HL-60/S4 treated with retinoic acid at 250 ng/mL for 4 days and 3 days (cell line): ENCODE data around the gene RAB19.
"Not testable (repeated sequence)": the region's sequence is repeated elsewhere in the genome, so short reads cannot be mapped to it uniquely, and the experiment has no call there.

ENCODE experiments used
- in situ Hi-C: fragments of 300-500 bp; cut with MboI; formaldehyde crosslinking; loops from 2 replicates; pipeline ENCODE4 v1.7.0; 2022; ENCODE audit warnings: low sequenced_read_pairs

The RAB19 gene

DNA sequence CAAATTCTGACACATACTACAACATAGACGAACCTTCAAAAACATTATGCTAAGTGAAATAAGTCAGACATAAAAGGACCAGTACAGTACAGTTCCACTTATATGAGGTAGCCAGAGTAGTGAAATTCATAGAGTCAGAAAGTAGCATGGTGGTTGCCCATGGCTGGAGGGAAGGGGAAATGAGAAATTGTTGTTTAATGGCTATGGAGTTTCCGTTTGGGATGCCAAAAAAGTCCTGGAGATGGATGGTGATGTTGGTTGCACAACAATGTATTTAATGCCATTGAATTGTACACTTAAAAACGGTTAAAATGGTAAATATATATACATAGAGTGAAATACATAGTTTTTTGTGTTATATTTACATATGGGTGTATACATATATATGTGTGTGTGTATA lies 3.5 kb upstream of the RAB19 start:
- in situ Hi-C loops, result no loop called here

DNA sequence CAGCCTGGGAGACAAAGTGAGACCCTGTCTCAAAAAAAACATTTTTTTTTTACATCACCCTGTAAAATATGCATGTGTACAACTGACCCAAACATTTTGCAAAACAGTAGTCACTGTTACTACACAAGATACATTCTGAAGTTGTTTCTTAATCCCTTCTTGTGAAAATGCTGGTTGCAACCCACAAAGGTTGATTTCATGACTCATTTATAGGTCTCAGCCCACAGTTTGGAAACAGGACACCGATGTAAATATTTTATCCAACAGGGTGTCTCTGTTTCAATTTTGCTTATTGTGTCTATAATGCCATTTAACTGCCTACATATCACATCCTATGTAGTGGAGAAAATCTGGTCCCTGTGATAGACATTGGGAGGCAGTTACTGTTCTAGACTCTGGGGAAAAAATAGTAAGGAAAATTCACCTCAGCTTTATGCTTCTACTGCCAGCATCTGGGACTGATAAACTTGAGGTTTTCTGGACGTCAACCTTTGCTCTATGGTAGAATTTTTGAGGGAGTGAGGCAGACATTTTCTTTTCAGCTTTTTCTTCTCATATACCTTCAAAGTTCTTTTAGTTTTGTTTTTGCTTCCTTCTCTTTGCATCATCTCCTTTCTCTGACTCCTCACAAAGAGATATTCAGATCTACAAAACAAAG lies 1.6 kb upstream of the RAB19 start:
- in situ Hi-C loops, result no loop called here

DNA sequence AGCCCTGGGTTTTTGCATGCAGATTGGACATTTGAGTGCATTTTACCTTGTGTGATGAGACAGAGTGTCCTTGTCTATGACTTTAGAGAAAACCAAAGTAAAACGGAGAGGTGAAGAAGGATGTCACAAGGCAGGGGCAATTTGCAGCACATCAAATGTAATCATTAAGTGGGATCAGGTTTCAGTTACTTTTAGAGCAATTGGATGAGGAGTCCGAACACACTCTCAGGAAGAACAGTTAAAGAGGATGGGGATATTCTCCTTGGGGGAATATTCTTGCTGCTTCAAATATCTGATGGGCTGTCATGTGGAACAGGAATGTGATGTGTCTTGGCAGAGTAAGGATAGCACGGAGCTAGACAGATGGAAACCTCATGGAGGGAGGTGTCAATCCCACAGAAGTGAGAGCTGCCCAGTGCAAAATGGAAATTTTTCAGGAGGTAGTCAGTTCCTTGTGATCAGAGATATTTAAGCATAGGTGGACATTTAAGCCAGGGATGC lies 757 bp downstream of the RAB19 start:
- in situ Hi-C loops, result no loop called here

DNA sequence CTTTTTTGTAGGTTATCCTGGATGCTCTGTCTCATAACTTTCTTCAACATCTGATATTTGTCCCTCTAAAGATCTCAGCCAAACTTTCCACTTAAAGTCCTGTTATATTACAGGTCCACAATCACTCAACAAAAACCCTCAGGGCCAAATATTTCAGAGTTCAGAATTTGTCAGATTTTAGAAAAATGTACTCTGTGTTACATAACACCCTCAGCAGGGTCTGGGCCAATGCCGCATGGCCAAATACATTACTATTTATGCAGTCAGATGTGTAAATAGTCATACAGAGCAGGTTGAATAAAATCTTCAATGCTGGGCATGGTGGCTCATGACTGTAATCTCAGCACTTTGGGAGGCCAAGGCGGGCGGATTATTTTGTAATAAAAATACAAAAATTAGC lies 11.5 kb downstream of the RAB19 start:
- in situ Hi-C loops, result no loop called here

DNA sequence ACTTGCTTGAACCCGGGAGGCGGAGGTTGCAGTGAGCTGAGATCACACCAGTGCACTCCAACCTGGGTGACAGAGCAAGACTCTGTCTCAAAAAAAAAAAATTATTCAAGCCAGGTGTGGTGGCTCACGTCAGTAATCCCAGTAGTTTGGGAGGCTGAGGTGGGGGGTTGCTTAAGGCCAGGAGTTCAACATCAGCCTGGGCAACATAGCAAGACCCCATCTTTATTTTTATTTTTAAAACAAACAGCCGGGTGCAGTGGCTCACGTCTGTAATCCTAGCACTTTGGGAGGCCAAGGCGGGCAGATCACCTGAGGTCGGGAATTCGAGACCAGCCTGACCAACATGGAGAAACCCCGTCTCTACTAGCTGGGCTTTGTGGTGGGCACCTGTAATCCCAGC lies 12.0 kb downstream of the RAB19 start:
- in situ Hi-C loops, result not testable (repeated sequence)

DNA sequence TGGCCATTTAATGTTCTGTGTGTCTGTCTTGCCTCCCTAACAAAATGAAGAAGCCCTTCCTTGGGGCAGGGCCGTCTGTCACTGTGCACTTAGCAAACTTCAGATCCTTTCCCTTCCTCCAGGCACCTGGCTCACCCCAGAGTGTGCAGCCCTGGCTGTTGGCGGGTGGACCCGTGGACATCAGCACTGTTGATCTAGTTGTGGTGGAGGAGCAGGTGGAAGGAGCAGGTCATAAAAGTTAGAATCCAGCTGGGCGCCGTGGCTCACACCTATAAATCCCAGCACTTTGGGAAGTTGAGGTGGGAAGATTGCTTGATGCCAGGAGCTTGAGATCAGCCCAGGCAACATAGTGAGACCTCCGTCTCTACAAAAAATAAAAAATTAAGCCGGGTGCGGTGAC lies 12.7 kb downstream of the RAB19 start:
- in situ Hi-C loops, result no loop called here

DNA sequence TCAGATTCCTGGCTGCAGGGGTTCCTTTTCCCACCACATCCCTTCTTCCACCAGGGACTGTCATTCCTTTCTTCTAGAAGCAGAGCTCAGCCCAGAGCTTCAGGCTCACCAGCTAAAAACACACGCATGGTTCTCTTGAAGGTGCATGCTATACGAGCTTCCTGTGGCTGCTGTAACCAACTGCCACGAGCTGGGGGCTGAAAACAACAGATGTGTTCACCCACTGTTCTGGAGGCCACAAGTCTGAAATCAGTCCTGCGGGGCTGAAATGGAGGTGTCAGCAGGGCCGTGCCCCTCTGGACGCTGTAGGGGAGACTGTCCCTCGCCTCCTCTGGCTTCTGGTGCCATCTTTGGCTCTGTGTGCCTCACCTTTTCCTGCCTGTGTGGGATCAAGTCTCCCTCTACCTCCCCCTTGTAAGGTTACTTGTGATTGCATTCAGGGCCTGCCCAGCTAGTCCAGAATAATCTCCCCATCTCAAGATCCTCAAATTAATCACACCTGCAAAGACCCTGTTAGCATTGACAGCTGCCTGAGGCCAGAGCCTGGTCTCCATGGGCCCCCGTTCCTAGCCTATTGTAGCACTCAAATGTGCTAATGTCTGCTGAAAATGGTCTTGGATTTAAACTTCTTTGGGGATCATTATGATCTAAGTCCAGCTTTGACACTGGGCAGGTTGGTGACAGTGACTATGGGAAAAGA lies 13.7 kb downstream of the RAB19 start:
- in situ Hi-C loops, result no loop called here

DNA sequence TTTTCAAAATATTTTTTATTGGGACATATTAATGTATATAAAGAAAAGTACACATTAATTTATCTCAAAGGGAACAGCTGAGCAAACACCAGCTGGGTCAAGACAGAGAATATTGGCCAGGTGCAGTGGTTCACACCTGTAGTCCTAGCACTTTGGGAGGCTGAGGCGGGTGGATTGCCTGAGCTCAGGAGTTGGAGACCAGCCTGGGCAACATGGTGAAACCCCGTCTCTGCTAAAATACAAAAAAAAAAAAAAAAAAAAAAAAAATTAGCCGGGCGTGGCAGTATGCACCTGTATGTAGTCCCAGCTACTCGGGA lies 14.3 kb downstream of the RAB19 start:
- in situ Hi-C loops, result not testable (repeated sequence)

DNA sequence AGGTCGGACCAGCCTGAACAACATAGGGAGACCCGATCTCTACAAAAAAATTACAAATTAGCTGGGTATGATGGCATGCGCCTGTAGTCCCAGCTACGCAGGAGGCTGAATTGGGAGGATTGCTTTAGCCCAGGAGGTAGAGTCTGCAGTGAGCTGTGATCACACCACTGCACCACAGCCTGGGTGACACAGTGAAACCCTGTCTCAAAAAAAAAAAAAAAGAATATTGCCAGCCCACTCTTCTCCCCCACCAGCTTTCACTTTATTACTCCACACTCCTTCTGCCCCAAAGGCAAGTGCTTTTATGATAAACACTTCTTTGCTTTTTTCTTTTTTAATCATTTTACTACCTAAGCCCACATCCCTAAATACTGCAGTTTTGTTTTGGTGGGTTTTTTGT lies 14.8 kb downstream of the RAB19 start:
- in situ Hi-C loops, result no loop called here

DNA sequence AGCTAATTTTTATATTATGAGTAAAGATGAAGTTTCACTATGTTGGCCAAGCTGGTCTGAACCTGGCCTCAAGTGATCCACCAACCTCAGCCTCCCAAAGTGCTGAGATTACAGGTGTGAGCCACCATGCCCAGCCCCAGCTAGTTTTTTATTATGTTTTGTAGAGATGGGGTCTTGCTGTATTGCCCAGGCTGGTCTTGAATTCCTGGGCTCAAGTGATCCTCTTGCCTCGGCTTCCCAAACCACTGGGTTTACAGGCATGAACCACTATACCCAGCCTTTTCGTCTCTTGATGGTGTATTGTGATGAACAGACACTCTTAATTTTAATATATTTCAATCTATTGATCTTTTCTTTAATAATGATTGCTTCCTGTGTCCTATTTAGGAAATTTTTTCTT lies 17.7 kb downstream of the RAB19 start:
- in situ Hi-C loops, result no loop called here

DNA sequence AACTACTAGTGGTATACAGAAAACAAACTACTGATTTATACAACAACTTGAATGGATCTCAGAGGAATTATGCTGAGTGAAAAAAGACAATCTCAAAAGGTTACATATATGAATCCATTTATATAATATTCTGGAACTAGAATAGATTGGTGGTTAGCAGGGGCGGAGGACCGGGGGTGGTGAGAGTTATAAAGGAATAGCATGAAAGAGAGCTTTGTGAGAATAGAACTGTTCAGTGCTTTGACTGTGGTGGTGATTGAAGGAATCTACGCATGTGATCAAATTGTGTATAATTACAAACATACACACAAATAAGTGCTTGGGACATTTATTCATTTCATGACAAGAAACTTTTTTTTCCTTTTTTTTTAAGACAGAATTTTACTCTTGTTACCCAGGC lies 19.6 kb downstream of the RAB19 start:
- in situ Hi-C loops, result no loop called here

DNA sequence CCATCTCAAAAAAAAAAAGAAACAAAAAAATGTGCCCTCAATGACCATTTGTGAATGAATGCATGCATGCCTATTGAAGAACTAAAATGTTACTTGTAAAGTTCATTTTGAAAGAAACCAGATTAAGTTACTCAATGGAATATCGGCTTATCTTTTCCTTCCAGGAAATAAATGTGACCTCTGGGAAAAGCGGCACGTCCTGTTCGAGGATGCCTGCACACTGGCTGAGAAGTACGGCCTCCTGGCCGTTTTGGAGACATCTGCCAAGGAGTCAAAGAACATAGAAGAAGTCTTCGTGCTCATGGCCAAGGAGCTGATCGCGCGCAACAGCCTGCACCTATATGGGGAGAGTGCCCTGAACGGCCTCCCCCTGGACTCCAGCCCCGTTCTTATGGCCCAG lies 21.9 kb downstream of the RAB19 start:
- in situ Hi-C loops, result no loop called here

DNA sequence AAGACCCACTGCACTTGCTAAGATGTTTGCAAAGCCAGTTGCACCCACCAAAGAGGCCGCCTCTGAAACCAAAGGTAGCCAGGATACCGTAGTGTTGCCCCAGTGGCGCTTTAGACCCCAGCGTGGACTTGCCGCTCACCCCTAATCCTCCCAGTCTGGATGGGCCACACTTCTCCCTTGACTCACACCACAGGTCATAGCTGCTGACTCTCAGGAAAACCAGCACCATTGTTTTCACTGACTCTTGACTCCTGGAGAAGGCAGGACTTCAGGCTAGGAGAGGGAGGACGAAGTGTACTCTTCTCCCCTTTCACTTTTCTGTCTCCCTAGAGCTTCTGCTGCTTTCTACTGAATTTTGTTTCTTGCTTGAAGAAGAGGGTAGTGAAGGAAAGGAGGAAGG lies 22.3 kb downstream of the RAB19 start:
- in situ Hi-C loops, result no loop called here

DNA sequence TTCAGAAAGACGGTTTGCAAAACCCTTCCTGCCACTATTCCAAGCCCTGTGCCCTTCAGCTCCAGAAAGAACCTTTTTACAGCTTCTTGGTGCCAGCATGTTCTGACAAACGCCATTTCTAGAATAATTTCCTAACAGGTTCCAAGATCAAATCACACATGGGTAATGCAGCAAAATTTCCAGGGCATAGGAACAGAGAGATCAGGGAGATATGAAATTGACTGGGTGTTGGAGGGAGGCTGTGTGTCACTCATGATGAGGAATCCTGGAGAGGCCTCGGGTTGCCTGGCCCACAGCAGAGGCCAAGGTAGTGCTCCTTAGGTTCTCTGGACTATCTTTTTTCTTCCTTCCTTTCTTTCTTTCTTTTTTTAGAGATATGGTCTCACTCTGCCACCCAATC lies 29.5 kb downstream of the RAB19 start:
- in situ Hi-C loops, result no loop called here

DNA sequence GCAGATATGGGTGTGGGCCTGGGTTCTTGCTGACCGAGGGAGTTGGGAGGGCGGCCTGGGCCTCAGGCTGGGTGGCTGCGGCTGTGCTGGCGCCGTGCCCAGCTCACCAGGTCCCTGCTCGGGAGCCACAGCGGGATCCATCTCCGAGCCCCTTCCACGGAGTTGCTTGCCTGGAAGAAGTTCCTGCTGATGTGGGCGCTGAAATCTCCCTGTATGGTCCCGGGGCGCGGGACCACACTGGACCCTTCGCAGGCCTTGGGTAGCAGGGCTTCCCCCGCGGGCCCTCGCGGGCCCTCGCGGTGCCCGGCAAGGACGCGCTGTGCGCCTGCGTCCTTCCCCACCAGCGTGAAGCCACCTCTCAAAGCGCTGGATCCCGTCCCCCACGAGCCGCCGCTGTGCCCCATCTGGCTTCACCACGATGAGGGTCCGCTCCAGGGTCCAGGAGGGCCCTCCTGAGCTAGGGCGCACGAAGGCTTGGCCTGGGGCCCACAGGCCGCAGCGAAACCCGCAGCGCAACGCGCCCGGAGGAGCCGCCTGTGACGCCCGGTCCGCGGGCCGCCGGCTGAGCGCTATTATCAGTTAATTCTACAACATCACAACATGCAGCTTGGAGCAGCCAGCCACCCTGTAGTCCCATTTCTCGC lies 31.5 kb downstream of the RAB19 start:
- in situ Hi-C loops, result no loop called here

DNA sequence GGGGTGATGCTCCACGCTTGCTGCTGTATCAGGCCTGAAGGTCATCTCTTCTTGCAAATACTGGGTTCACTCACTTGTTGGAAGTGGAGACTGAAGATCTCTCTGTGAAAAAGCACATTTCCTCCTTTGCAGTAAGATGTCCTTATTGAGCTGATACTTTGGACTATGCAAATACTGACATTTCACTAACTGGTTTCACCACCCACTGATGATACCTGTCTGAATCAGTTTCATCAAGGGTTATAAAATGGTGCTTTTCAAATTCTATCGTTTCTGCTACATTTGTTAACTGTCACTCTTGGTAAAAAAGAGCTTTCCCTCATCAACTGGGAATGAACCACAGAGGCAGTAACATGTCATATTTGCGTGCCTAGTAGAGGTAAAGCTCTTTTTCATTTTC lies 35.5 kb downstream of the RAB19 start:
- in situ Hi-C loops, result no loop called here

DNA sequence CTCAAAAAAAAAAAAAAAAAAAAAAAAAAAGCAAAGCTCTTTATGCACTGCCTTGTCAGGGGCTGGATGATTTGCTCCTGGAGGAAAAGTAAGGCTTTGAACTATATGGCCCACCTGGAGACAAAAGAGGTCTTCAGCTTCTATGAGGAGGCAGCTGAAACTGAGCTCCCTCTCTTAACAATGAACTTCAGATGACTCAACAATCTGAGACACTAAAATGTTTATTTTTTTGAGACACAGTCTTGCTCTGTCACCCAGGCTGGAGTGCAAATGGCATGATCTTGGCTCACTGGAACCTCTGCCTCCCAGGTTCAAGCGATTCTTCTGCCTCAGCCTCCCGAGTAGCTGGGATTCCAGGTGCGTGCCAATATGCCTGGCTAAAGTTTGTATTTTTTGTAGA lies 36.7 kb downstream of the RAB19 start:
- in situ Hi-C loops, result no loop called here

DNA sequence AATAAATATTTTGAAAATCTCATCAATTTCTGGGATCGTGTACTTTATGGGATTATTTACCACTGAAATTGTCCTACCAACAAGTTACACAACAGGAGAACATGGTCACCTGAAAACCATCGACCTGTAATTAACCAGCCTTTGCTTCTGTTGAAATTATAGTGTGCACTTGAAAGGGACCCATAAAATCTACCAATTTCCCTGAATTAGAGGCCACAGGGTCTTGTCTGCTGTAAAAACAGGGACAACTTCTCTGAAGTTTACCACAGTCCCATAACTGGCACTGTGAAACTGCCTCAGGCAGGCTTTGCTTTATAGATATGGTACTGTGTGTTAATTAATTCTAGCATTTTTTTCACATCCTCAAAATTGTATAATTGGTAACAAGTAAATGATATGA lies 37.7 kb downstream of the RAB19 start:
- in situ Hi-C loops, result no loop called here

DNA sequence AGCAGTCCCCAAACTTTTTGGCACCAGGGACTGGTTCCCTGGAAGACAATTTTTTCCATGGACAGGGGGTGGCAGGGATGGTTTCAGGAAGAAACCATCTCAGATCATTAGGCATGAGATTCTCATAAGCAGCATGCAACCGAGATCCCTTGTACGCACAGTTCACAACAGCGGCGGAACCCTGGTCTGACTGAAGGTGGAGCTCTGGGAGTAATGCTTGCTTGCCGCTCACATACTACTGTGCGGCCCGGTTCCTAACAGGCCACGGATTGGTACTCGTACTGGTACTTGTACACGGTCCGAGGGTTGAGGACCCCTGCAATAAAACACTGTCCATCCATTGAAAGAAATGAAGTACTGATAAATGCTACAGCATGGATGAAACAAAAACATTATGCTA lies 42.6 kb downstream of the RAB19 start:
- in situ Hi-C loops, result no loop called here

DNA sequence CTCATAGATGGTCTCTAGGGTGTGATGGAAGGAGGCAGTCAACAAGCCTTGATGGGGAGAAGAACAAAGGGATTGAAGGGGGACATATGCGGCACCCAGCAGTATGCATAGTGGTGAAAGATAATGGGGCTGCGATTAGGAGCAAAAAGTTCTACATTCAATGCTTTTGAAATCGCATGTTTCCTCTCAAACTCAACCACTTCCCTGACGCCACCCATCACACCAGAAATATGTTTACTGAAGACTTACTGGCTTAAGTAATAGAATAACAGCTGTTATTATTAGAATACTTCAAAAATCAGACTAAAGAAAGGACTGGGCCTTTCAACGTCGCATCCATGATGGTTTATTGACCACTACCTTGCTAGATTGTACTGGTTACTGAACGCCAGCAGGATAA lies 44.0 kb downstream of the RAB19 start:
- in situ Hi-C loops, result no loop called here

DNA sequence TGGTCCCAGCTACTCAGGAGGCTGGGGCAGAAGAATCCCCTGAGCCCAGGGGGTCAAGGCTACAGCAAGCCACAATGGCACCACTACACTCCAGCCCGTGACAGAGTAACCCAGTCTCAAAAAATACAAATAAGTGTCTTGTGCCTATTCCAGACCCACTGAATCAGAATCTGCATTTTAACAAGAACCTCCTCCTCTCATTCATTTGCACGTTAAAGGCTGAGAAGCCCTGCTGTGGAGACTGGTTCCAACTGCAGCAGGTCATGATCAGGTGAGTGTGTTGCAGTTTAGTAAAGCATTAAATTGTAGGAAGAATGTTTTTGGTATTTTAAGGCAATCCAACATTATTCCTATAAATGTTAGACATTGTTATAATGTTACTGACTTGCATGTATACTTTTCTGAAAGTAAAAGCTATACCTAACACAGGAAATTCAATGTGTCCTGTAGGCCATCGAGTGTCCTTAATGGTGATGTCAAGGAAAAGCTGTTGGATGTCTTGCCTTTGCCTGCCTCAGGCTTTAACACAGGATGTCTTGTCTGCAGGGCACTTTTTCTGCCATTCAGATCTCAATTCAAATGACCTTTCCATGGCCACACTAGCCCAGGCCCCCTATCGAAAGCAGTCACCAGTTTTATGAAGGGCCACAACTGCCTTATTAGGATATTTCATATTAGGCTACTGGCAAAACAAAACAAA lies 45.1 kb downstream of the RAB19 start:
- in situ Hi-C loops, result no loop called here

DNA sequence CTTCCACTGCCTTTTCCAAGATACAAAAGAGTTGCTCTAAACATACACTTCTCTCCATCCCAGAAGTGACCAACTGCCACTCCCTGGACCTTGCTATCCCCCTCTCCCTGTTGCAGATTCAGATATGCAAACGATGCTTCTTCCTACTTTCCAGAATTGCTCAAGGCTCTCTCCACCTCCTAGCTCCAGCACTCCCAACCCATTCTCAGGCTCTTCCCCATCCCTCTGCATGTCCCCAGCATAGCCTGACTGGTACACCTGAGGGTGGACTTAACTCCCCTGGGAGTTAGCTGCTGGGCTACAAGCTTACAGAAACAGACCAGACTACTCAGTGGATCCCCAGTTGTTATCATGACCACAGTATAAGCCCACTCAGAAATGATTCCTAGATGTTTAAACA lies 47.9 kb downstream of the RAB19 start:
- in situ Hi-C loops, result no loop called here
